IgD-negative memory B cell (primary cell): Measurements from ENCODE around the gene QRFP. TPM values are rescaled to one million over a fixed set of nuclear protein-coding genes. Genes with fewer than 3 reads are reported as not detected.
A peak's percentile ranks its signal among the peaks of the same experiment; 100 is the strongest.

Source experiments
- H3K27ac Mint-ChIP-seq, 3 donors: one replicate each; pipeline ENCODE4 v1.8.0; 2020 to 2022; ENCODE audit warnings: mild to moderate bottlenecking in 3 of 3, mixed read lengths in 3 of 3, moderate library complexity in 1 of 3
- H3K27me3 Mint-ChIP-seq: one replicate; pipeline ENCODE4 v1.8.0; 2021; ENCODE audit warnings: mixed read lengths
- H3K36me3 Mint-ChIP-seq: one replicate; pipeline ENCODE4 v1.8.0; 2020; ENCODE audit warnings: mild to moderate bottlenecking, mixed read lengths
- H3K4me1 Mint-ChIP-seq, 3 donors: one replicate each; pipeline ENCODE4 v1.8.0; 2020 to 2022; ENCODE audit warnings: mixed read lengths in 3 of 3, mild to moderate bottlenecking in 1 of 3
- H3K4me3 Mint-ChIP-seq, 4 donors: one replicate each; pipeline ENCODE4 v1.8.0; 2020 to 2022; ENCODE audit warnings: mild to moderate bottlenecking in 4 of 4, mixed read lengths in 4 of 4, moderate library complexity in 3 of 4
- H3K9me3 Mint-ChIP-seq, 3 donors: one replicate each; pipeline ENCODE4 v1.8.0; 2020 to 2021; ENCODE audit warnings: mixed read lengths in 3 of 3, mild to moderate bottlenecking in 1 of 3
- polyA plus RNA-seq: library from polyadenylated mRNA; unstranded; fragments of 300-500 nt; fragmentation: Illumina TruSeq; gene quantifications from one replicate; pipeline ENCODE4 v1.2.3, GENCODE V29; 2021

Gene QRFP
- polyA plus RNA-seq, 1 donor from 2014 or later, result not detected

- H3K4me3 Mint-ChIP-seq, result no peak overlapping the region
- peak overlapping the region in 1 of 3 donors; percentile 31 for H3K27ac Mint-ChIP-seq
- H3K36me3 Mint-ChIP-seq, result no peaks in the 10 kb centered on the region
- no peaks in the 10 kb centered on the region for H3K9me3 Mint-ChIP-seq
- H3K27me3 Mint-ChIP-seq, result peaks cover 14% of the 10 kb centered on the region
- no peaks in the 10 kb centered on the region for H3K4me1 Mint-ChIP-seq
Observed at GRCh38 chr9:130905902-130906734, 9.5 kb upstream of the QRFP start.

- no peaks in the 10 kb centered on the region for H3K4me1 Mint-ChIP-seq
- no peak overlapping the region for H3K4me3 Mint-ChIP-seq
- H3K9me3 Mint-ChIP-seq, result no peaks in the 10 kb centered on the region
- no peaks in the 10 kb centered on the region for H3K36me3 Mint-ChIP-seq
- H3K27me3 Mint-ChIP-seq, result peaks cover 15% of the 10 kb centered on the region
- peak overlapping the region in 1 of 3 donors; percentile 31 for H3K27ac Mint-ChIP-seq
Observed at GRCh38 chr9:130905125-130905901, 8.7 kb upstream of the QRFP start.

- Mint-ChIP-seq H3K9me3 (no peaks in the 10 kb centered on the region), H3K4me1 (no peaks in the 10 kb centered on the region), H3K36me3 (no peaks in the 10 kb centered on the region), H3K4me3 (no peak overlapping the region), H3K27me3 (peaks cover 15% of the 10 kb centered on the region), H3K27ac (no peak overlapping the region)
Observed at GRCh38 chr9:130904070-130905044, 7.7 kb upstream of the QRFP start.

GRCh38 chr9:130903194-130904069 is 6.8 kb upstream of the QRFP start:
- Mint-ChIP-seq H3K4me1 (no peaks in the 10 kb centered on the region), H3K9me3 (no peaks in the 10 kb centered on the region), H3K27me3 (peaks cover 15% of the 10 kb centered on the region), H3K4me3 (no peak overlapping the region), H3K27ac (no peak overlapping the region), H3K36me3 (no peaks in the 10 kb centered on the region)

- Mint-ChIP-seq H3K4me3 (no peak overlapping the region), H3K27ac (no peak overlapping the region), H3K4me1 (no peaks in the 10 kb centered on the region), H3K27me3 (peaks cover 15% of the 10 kb centered on the region), H3K36me3 (no peaks in the 10 kb centered on the region), H3K9me3 (no peaks in the 10 kb centered on the region)
Observed at GRCh38 chr9:130902204-130903185, 5.9 kb upstream of the QRFP start.

GRCh38 chr9:130901498-130902203 is 5.0 kb upstream of the QRFP start:
- Mint-ChIP-seq H3K4me3 (no peak overlapping the region), H3K27ac (no peak overlapping the region), H3K9me3 (no peaks in the 10 kb centered on the region), H3K36me3 (no peaks in the 10 kb centered on the region), H3K4me1 (no peaks in the 10 kb centered on the region), H3K27me3 (peaks cover 11% of the 10 kb centered on the region)

- no peak overlapping the region for H3K27ac Mint-ChIP-seq
- H3K9me3 Mint-ChIP-seq, result no peaks in the 10 kb centered on the region
- no peak overlapping the region for H3K4me3 Mint-ChIP-seq
Observed at GRCh38 chr9:130900701-130901497, 4.3 kb upstream of the QRFP start.

GRCh38 chr9:130899051-130899748 is 2.6 kb upstream of the QRFP start:
- H3K4me3 Mint-ChIP-seq, result no peak overlapping the region
- no peaks in the 10 kb centered on the region for H3K36me3 Mint-ChIP-seq
- no peak overlapping the region for H3K27ac Mint-ChIP-seq
- H3K27me3 Mint-ChIP-seq, result peaks cover 1% of the 10 kb centered on the region
- no peaks in the 10 kb centered on the region for H3K4me1 Mint-ChIP-seq
- H3K9me3 Mint-ChIP-seq, result no peaks in the 10 kb centered on the region

More at GRCh38 chr9:130900701-130901497, 4.3 kb upstream of the QRFP start:
- no peaks in the 10 kb centered on the region for H3K4me1 Mint-ChIP-seq
- peaks cover 5% of the 10 kb centered on the region for H3K27me3 Mint-ChIP-seq
- no peaks in the 10 kb centered on the region for H3K36me3 Mint-ChIP-seq

- H3K36me3 Mint-ChIP-seq, result no peaks in the 10 kb centered on the region
- peaks cover 1% of the 10 kb centered on the region for H3K27me3 Mint-ChIP-seq
- H3K4me3 Mint-ChIP-seq, result no peak overlapping the region
- no peaks in the 10 kb centered on the region for H3K9me3 Mint-ChIP-seq
- H3K27ac Mint-ChIP-seq, result no peak overlapping the region
- no peaks in the 10 kb centered on the region for H3K4me1 Mint-ChIP-seq
Observed at GRCh38 chr9:130898552-130898852, 1.9 kb upstream of the QRFP start.

- Mint-ChIP-seq H3K4me3 (no peak overlapping the region), H3K36me3 (no peaks in the 10 kb centered on the region), H3K27me3 (peaks cover 1% of the 10 kb centered on the region), H3K27ac (no peak overlapping the region), H3K9me3 (no peaks in the 10 kb centered on the region), H3K4me1 (no peaks in the 10 kb centered on the region)
Observed at GRCh38 chr9:130897848-130898551, 1.4 kb upstream of the QRFP start.

- H3K27me3 Mint-ChIP-seq, result peaks cover 1% of the 10 kb centered on the region
- H3K36me3 Mint-ChIP-seq, result no peaks in the 10 kb centered on the region
- H3K4me3 Mint-ChIP-seq, result no peak overlapping the region
- no peaks in the 10 kb centered on the region for H3K9me3 Mint-ChIP-seq
- H3K4me1 Mint-ChIP-seq, result no peaks in the 10 kb centered on the region
- H3K27ac Mint-ChIP-seq, result no peak overlapping the region
Observed at GRCh38 chr9:130897105-130897751, 616 bp upstream of the QRFP start.
